SK-N-MC (cell line): ENCODE measurements around the gene GPR63.

Experiments used
- EZH2 ChIP-seq: fragments of 200-600 bp; sonication (generic); IDR thresholded peaks from one replicate; pipeline ENCODE4 v1.6.1; 2017; ENCODE audit warnings: antibody characterized with exemption
- FOXP2 ChIP-seq: optimal IDR thresholded peaks from 2 replicates; pipeline ENCODE3; 2011; ENCODE audit warnings: mild to moderate bottlenecking, moderate library complexity; ENCODE audit not compliant: insufficient read depth; ENCODE audit errors: extremely low read length, control extremely low read depth
- POLR2AphosphoS5 ChIP-seq: IDR thresholded peaks from 2 replicates; pipeline ENCODE4 v1.6.1; 2012; ENCODE audit warnings: mild to moderate bottlenecking, low read depth, low read length, borderline replicate concordance

GRCh38 chr6:96834070-96834469 is 3.2 kb downstream of the GPR63 start:
- TF ChIP-seq POLR2AphosphoS5 = no peak
- TF ChIP-seq EZH2 = no peak
- no peak for TF ChIP-seq FOXP2
